HuH-7.5 (cell line): ENCODE results near the gene CCDC88B.

Source experiments
- DNase-seq: peaks from one replicate; pipeline ENCODE4 v3.0.0; 2011; ENCODE audit warnings: low spot score

Gene CCDC88B

GRCh38 chr11:64382586-64382985, 42.6 kb downstream of the CCDC88B start:
- DNase-seq, result no peak

GRCh38 chr11:64383580-64383979, 43.6 kb downstream of the CCDC88B start:
- DNase-seq, result no peak

- no peak for DNase-seq
These were observed 44.2 kb downstream of the CCDC88B start for GRCh38 chr11:64384028-64384737.

- DNase-seq, result no peak
These were observed 45.3 kb downstream of the CCDC88B start for GRCh38 chr11:64384981-64385944.

GRCh38 chr11:64385945-64386704, 46.1 kb downstream of the CCDC88B start:
- DNase-seq, result no peak

GRCh38 chr11:64387916-64388315, 47.9 kb downstream of the CCDC88B start:
- DNase-seq, result no peak

- DNase-seq, result no peak
These were observed 48.9 kb downstream of the CCDC88B start for GRCh38 chr11:64388894-64389293.

- no peak for DNase-seq
These were observed 49.8 kb downstream of the CCDC88B start for GRCh38 chr11:64389851-64390250.

GRCh38 chr11:64390558-64390957, 50.6 kb downstream of the CCDC88B start:
- DNase-seq, result no peak

GRCh38 chr11:64391839-64392238, 51.8 kb downstream of the CCDC88B start:
- DNase-seq, result no peak

- DNase-seq, result no peak
These were observed 55.6 kb downstream of the CCDC88B start for GRCh38 chr11:64395545-64396078.

- DNase-seq, result no peak
These were observed 56.1 kb downstream of the CCDC88B start for GRCh38 chr11:64396079-64396591.

GRCh38 chr11:64400102-64400501, 60.1 kb downstream of the CCDC88B start:
- no peak for DNase-seq

GRCh38 chr11:64400667-64401066, 60.7 kb downstream of the CCDC88B start:
- no peak for DNase-seq

- DNase-seq, result no peak
These were observed 61.8 kb downstream of the CCDC88B start for GRCh38 chr11:64401775-64402174.

GRCh38 chr11:64403106-64403505, 63.1 kb downstream of the CCDC88B start:
- no peak for DNase-seq

- no peak for DNase-seq
These were observed 66.4 kb downstream of the CCDC88B start for GRCh38 chr11:64406221-64406946.
